ENCODE data around the gene KCNJ6.

DNA sequence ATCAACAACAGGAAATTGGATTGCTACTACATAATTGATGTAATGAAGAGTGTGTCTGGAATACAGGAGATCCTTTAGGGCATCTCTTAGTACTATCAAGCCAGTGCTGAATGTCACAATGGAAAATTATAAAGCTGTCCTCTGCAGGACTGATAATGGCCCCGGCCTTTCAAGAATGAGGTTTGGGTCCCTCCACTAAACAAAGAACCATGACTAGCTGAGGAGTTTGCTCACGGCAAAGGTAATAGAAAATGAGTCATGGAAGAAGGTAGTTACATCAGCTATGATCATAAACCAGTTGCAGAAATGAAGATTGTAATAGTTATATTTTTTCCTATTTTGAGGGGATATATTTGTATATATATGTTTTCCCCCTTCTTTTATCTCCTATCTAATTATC, 145.8 kb downstream of the KCNJ6 start:
- no peak for TF ChIP-seq POLR2AphosphoS5 (IDR thresholded peaks at IDR 0.05; ENCODE audit: low read depth, low read length)
- TF ChIP-seq CTCF (IDR thresholded peaks at IDR 0.05), result no peak
- TF ChIP-seq, protein P1, sequence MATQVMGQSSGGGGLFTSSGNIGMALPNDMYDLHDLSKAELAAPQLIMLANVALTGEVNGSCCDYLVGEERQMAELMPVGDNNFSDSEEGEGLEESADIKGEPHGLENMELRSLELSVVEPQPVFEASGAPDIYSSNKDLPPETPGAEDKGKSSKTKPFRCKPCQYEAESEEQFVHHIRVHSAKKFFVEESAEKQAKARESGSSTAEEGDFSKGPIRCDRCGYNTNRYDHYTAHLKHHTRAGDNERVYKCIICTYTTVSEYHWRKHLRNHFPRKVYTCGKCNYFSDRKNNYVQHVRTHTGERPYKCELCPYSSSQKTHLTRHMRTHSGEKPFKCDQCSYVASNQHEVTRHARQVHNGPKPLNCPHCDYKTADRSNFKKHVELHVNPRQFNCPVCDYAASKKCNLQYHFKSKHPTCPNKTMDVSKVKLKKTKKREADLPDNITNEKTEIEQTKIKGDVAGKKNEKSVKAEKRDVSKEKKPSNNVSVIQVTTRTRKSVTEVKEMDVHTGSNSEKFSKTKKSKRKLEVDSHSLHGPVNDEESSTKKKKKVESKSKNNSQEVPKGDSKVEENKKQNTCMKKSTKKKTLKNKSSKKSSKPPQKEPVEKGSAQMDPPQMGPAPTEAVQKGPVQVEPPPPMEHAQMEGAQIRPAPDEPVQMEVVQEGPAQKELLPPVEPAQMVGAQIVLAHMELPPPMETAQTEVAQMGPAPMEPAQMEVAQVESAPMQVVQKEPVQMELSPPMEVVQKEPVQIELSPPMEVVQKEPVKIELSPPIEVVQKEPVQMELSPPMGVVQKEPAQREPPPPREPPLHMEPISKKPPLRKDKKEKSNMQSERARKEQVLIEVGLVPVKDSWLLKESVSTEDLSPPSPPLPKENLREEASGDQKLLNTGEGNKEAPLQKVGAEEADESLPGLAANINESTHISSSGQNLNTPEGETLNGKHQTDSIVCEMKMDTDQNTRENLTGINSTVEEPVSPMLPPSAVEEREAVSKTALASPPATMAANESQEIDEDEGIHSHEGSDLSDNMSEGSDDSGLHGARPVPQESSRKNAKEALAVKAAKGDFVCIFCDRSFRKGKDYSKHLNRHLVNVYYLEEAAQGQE (IDR thresholded peaks at IDR 0.05; ENCODE audit: insufficient read depth in 1 of 2, low read depth in 2 of 2, low read length in 1 of 2), result no peak
- TF ChIP-seq TCF7L2 (IDR thresholded peaks at IDR 0.05; ENCODE audit: low read depth, low read length), result no peak
